DND-41 (cell line): Measurements from ENCODE around the gene ELF3.

ENCODE experiments used
- CTCF ChIP-seq: IDR thresholded peaks from 2 replicates; pipeline ENCODE4 v1.5.1; 2012; ENCODE audit warnings: borderline replicate concordance, low read length, moderate library complexity, mild to moderate bottlenecking; ENCODE audit not compliant: poor library complexity, severe bottlenecking; ENCODE audit errors: extremely low read depth
- EZH2 ChIP-seq: IDR thresholded peaks from 3 replicates; pipeline ENCODE4 v1.6.1; 2012; ENCODE audit warnings: borderline replicate concordance, low read depth, mild to moderate bottlenecking, moderate library complexity, low read length, inconsistent platforms; ENCODE audit not compliant: severe bottlenecking

- no peak for TF ChIP-seq CTCF
- TF ChIP-seq EZH2 = no peak
These were observed 1.6 kb downstream of the ELF3 start for GRCh38 chr1:202011994-202012393.
